MM.1S (cell line): ENCODE measurements around the gene SYCP3.

ENCODE experiments used
- DNase-seq: peaks from one replicate; pipeline ENCODE4 v3.0.0-alpha.2; 2015
- H2AFZ ChIP-seq: fragments of 300-600 bp; sonication (generic); 2 replicates; pipeline ENCODE4 v1.6.0; 2016; ENCODE audit warnings: antibody characterized with exemption, low read length
- H3F3A ChIP-seq: fragments of 300-600 bp; sonication (generic); 2 replicates; pipeline ENCODE4 v1.6.1; 2016; ENCODE audit warnings: mild to moderate bottlenecking, antibody characterized with exemption, low read length, moderate library complexity, mixed read lengths; ENCODE audit not compliant: insufficient read depth
- H3K27ac ChIP-seq: fragments of 300-600 bp; sonication (generic); 2 replicates; pipeline ENCODE4 v1.5.1; 2016; ENCODE audit warnings: mild to moderate bottlenecking, low read length
- H3K27me3 ChIP-seq: fragments of 300-600 bp; sonication (generic); replicated peaks from 2 replicates; pipeline ENCODE4 v1.6.0; 2016; ENCODE audit warnings: low read length; ENCODE audit not compliant: insufficient read depth
- H3K36me3 ChIP-seq: fragments of 300-600 bp; sonication (generic); replicated peaks from 2 replicates; pipeline ENCODE4 v1.6.1; 2016; ENCODE audit warnings: mild to moderate bottlenecking, low read length, mixed read lengths; ENCODE audit not compliant: insufficient read depth
- H3K4me1 ChIP-seq: fragments of 300-600 bp; sonication (generic); 2 replicates; pipeline ENCODE4 v1.6.1; 2016; ENCODE audit warnings: low read length, mixed read lengths
- H3K4me2 ChIP-seq: fragments of 300-600 bp; sonication (generic); 2 replicates; pipeline ENCODE4 v1.6.0; 2016; ENCODE audit warnings: low read depth, low read length
- H3K4me3 ChIP-seq: fragments of 300-600 bp; sonication (generic); 2 replicates; pipeline ENCODE4 v1.5.1; 2016; ENCODE audit warnings: low read length, mixed read lengths
- H3K79me2 ChIP-seq: fragments of 300-600 bp; sonication (generic); 2 replicates; pipeline ENCODE4 v1.6.1; 2016; ENCODE audit warnings: mixed run types, low read length, mixed read lengths
- H3K9ac ChIP-seq: fragments of 300-600 bp; sonication (generic); 2 replicates; pipeline ENCODE4 v1.6.1; 2016; ENCODE audit warnings: low read length, mixed read lengths
- H3K9me2 ChIP-seq: fragments of 300-600 bp; sonication (generic); replicated peaks from 2 replicates; pipeline ENCODE4 v1.6.1; 2016; ENCODE audit warnings: mild to moderate bottlenecking, low read length, mixed read lengths; ENCODE audit not compliant: insufficient read depth
- H3K9me3 ChIP-seq: fragments of 300-600 bp; sonication (generic); replicated peaks from 2 replicates; pipeline ENCODE4 v1.6.1; 2016; ENCODE audit warnings: mild to moderate bottlenecking, low read length, mixed read lengths; ENCODE audit not compliant: insufficient read depth
- H4K20me1 ChIP-seq: fragments of 300-600 bp; sonication (generic); 2 replicates; pipeline ENCODE4 v1.6.1; 2016; ENCODE audit warnings: mild to moderate bottlenecking, low read length, moderate library complexity, mixed read lengths; ENCODE audit not compliant: insufficient read depth
- EZH2 ChIP-seq: fragments of 300-600 bp; sonication (generic); optimal IDR thresholded peaks from 2 replicates; pipeline ENCODE3; 2017; ENCODE audit warnings: low read depth, mild to moderate bottlenecking, antibody characterized with exemption, low read length, mixed read lengths
- EZH2phosphoT487 ChIP-seq: fragments of 300-600 bp; sonication (generic); IDR thresholded peaks from 2 replicates; pipeline ENCODE4 v1.6.1; 2018; ENCODE audit warnings: antibody characterized with exemption, low read length
- TF ChIP-seq, protein P1 (sequence below): fragments of 300-600 bp; sonication (generic); IDR thresholded peaks from 2 replicates; pipeline ENCODE4 v1.5.1; 2016; ENCODE audit warnings: antibody characterized with exemption, low read length, mixed read lengths

SYCP3 gene

DNA sequence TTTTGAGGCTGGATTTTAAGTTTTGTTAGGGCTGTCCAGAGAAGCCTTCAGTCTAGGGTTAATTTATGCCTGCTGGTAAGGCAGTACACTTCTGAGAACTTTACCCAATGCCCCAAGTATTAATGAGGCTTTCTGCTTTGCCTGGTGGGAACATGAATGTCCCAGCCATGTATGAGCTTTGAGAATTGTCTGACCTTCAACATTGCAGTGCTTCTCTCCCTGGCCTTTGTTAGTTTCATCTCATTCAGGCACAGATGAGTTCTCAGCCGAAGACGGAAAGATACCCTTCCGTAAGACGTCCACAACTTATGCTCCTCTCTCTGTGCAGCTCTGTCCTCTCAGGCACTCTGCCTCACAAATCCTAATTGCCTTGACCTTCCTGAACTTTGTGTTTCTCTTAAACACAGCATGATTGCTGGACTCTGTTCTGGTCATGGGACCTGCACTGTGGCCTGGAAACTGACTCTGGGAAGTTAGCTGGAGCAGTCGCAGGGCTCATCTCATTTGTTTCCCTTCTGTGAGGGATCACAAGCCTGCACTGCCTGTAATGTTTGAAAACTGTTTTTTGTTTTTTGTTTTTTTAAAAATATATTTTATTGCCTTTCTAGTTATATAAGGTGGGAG, 26.1 kb downstream of the SYCP3 start:
- H3K36me3 ChIP-seq = no peaks in the 10 kb centered on the region
- no peak overlapping the region for H3K9ac ChIP-seq
- H3K27ac ChIP-seq = no peak overlapping the region
- no peak overlapping the region for H3K4me2 ChIP-seq
- H4K20me1 ChIP-seq = peaks cover 4% of the 10 kb centered on the region; the same call in 1 of the 2 replicates
- H3K9me3 ChIP-seq = no peaks in the 10 kb centered on the region
- H3K79me2 ChIP-seq = peaks cover 60% of the 10 kb centered on the region
- DNase-seq = no peak
- TF ChIP-seq, protein P1, sequence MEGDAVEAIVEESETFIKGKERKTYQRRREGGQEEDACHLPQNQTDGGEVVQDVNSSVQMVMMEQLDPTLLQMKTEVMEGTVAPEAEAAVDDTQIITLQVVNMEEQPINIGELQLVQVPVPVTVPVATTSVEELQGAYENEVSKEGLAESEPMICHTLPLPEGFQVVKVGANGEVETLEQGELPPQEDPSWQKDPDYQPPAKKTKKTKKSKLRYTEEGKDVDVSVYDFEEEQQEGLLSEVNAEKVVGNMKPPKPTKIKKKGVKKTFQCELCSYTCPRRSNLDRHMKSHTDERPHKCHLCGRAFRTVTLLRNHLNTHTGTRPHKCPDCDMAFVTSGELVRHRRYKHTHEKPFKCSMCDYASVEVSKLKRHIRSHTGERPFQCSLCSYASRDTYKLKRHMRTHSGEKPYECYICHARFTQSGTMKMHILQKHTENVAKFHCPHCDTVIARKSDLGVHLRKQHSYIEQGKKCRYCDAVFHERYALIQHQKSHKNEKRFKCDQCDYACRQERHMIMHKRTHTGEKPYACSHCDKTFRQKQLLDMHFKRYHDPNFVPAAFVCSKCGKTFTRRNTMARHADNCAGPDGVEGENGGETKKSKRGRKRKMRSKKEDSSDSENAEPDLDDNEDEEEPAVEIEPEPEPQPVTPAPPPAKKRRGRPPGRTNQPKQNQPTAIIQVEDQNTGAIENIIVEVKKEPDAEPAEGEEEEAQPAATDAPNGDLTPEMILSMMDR = no peak
- TF ChIP-seq EZH2phosphoT487 (no peak), EZH2 (no peak)
- H3K9me2 ChIP-seq = no peaks in the 10 kb centered on the region
- no peak overlapping the region for H3K4me3 ChIP-seq
- peaks cover 12% of the 10 kb centered on the region for H3K4me1 ChIP-seq
- no peak overlapping the region for H2AFZ ChIP-seq
- no peaks in the 10 kb centered on the region for H3K27me3 ChIP-seq
- H3F3A ChIP-seq = 0 out of 2 replicates have a peak, but pooled peaks cover 3% of the 10 kb centered on the region

GRCh38 chr12:101710288-101710687, 29.0 kb downstream of the SYCP3 start:
- TF ChIP-seq EZH2 (no peak), EZH2phosphoT487 (no peak)
- TF ChIP-seq, protein P1 = no peak
- Histone ChIP-seq H4K20me1 (peaks cover 4% of the 10 kb centered on the region; the same call in 1 of the 2 replicates), H3K9ac (no peak overlapping the region), H3K4me3 (no peak overlapping the region), H3K9me2 (no peaks in the 10 kb centered on the region), H3K79me2 (peaks cover 77% of the 10 kb centered on the region), H3K36me3 (no peaks in the 10 kb centered on the region), H3K27ac (no peak overlapping the region), H2AFZ (no peak overlapping the region), H3K4me1 (peaks cover 12% of the 10 kb centered on the region), H3F3A (0 out of 2 replicates have a peak, but pooled peaks cover 3% of the 10 kb centered on the region), H3K4me2 (no peak overlapping the region), H3K9me3 (no peaks in the 10 kb centered on the region), H3K27me3 (no peaks in the 10 kb centered on the region)
- no peak for DNase-seq

DNA sequence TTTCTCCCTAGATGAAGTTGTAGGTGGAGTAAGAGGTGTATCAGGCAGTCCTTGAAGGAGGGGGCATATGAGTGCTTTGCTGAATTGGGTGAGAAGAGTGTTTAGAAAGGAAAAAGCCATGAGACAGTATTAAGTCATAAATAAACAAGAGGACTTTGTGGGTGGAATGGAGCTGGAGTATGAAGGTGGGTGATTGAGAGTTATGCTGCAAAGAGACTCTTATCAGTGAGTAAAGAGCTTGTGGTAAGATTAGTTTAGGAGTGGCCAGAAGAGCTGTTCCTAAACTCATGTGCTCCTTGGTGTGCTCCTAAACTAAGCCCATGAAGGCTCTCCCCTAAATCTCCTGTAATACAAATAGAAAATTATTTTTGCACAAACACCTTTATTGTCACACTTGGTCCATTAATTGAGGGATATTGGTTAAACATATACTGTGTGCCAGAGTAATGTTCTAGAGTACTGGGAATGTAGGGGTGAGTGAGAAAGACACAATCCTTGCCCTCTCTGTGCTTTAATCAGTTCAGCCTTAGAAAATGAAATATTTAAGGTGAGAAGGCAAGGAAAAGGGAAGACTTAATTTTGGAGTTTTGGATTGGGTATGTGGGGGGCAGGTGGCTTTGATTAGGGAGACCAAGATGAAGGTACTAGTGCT, 32.0 kb downstream of the SYCP3 start:
- no peaks in the 10 kb centered on the region for H3K9me3 ChIP-seq
- peaks cover 12% of the 10 kb centered on the region for H3K4me1 ChIP-seq
- no peaks in the 10 kb centered on the region for H3K9me2 ChIP-seq
- H3K27ac ChIP-seq = no peak overlapping the region
- no peaks in the 10 kb centered on the region for H3K36me3 ChIP-seq
- TF ChIP-seq EZH2 = no peak
- TF ChIP-seq, protein P1 = no peak
- H3K27me3 ChIP-seq = no peaks in the 10 kb centered on the region
- H3K9ac ChIP-seq = no peak overlapping the region
- no peak for DNase-seq
- no peaks in the 10 kb centered on the region; the same call in 1 of the 2 replicates for H4K20me1 ChIP-seq
- no peaks in the 10 kb centered on the region for H3F3A ChIP-seq
- no peak overlapping the region for H3K4me2 ChIP-seq
- H3K79me2 ChIP-seq = peaks cover 75% of the 10 kb centered on the region
- no peak overlapping the region for H3K4me3 ChIP-seq
- H2AFZ ChIP-seq = no peak overlapping the region
